WTC11 (cell line): Measurements from ENCODE around the gene PTPRN2. TPM values are rescaled to one million over a fixed set of nuclear protein-coding genes. Genes with fewer than 3 reads are reported as not detected.

Source experiments
- ATAC-seq: fragments of 200-7000 bp; cut with Tn5 transposase; 2 replicates; pipeline ENCODE4 v1.10.0; 2021; ENCODE audit warnings: mild to moderate bottlenecking, moderate library complexity
- CTCF ChIA-PET: fragments of 300-600 bp; sonication (Branson Sonifier 250); formaldehyde crosslinking; loops from one replicate; lab custom pipeline; 2021; ENCODE audit warnings: antibody characterized with exemption; lab: Charles Lee
- POLR2A ChIA-PET: fragments of 350-600 bp; sonication (Branson Sonifier 250); formaldehyde crosslinking; loops from one replicate; lab custom pipeline; 2021; ENCODE audit warnings: antibody characterized with exemption; lab: Charles Lee
- DNase-seq: peaks from one replicate; pipeline ENCODE4 v3.0.0; 2021; ENCODE audit warnings: low spot score
- H3K27ac Mint-ChIP-seq: 2 replicates; pipeline ENCODE4 v1.8.0; 2021; ENCODE audit warnings: mixed read lengths
- H3K27me3 Mint-ChIP-seq: 2 replicates; pipeline ENCODE4 v1.8.0; 2021; ENCODE audit warnings: low read depth, mild to moderate bottlenecking, moderate library complexity, mixed read lengths
- H3K36me3 Mint-ChIP-seq: 2 replicates; pipeline ENCODE4 v1.8.0; 2021; ENCODE audit warnings: mixed read lengths
- H3K4me1 Mint-ChIP-seq: 2 replicates; pipeline ENCODE4 v1.8.0; 2022; ENCODE audit warnings: mixed read lengths
- H3K4me3 Mint-ChIP-seq: 2 replicates; pipeline ENCODE4 v1.8.0; 2021; ENCODE audit warnings: mild to moderate bottlenecking, moderate library complexity, mixed read lengths
- H3K9me3 Mint-ChIP-seq: 2 replicates; pipeline ENCODE4 v1.8.0; 2021; ENCODE audit warnings: mixed read lengths
- ATF3 ChIP-seq: sonication (generic); formaldehyde crosslinking; conservative IDR thresholded peaks from 2 replicates; pipeline ENCODE4 v1.8.1; 2022; ENCODE audit warnings: mild to moderate bottlenecking, missing genetic modification reagents
- E2F5 ChIP-seq: sonication (generic); formaldehyde crosslinking; IDR thresholded peaks from 2 replicates; pipeline ENCODE4 v1.8.1; 2022; ENCODE audit warnings: mild to moderate bottlenecking, moderate library complexity, missing genetic modification reagents
- ESRRA ChIP-seq: sonication (generic); formaldehyde crosslinking; IDR thresholded peaks from 2 replicates; pipeline ENCODE4 v1.8.1; 2022; ENCODE audit warnings: mild to moderate bottlenecking, missing genetic modification reagents, borderline replicate concordance
- GTF2I ChIP-seq: fragments of 250-450 bp; sonication (Bioruptor Pico); conservative IDR thresholded peaks from 2 replicates; pipeline ENCODE4 v1.4.0; 2021; ENCODE audit warnings: mild to moderate bottlenecking
- HMGXB4 ChIP-seq: sonication (generic); formaldehyde crosslinking; IDR thresholded peaks from 2 replicates; pipeline ENCODE4 v1.8.1; 2023; ENCODE audit warnings: mild to moderate bottlenecking, moderate library complexity, missing genetic modification reagents
- KAT7 ChIP-seq: sonication (generic); formaldehyde crosslinking; IDR thresholded peaks from 2 replicates; pipeline ENCODE4 v1.8.1; 2023; ENCODE audit warnings: missing genetic modification reagents, mild to moderate bottlenecking, borderline replicate concordance
- MLX ChIP-seq: sonication (generic); formaldehyde crosslinking; IDR thresholded peaks from 2 replicates; pipeline ENCODE4 v1.8.1; 2023; ENCODE audit warnings: mild to moderate bottlenecking, missing genetic modification reagents, moderate library complexity
- NR3C1 ChIP-seq: sonication (generic); formaldehyde crosslinking; conservative IDR thresholded peaks from 2 replicates; pipeline ENCODE4 v1.8.1; 2023; ENCODE audit warnings: low read depth, mild to moderate bottlenecking, missing genetic modification reagents
- PRDM15 ChIP-seq: sonication (generic); formaldehyde crosslinking; IDR thresholded peaks from 2 replicates; pipeline ENCODE4 v1.8.0; 2022; ENCODE audit warnings: missing genetic modification reagents
- RORB ChIP-seq: fragments of 250-450 bp; sonication (Bioruptor Pico); IDR thresholded peaks from 2 replicates; pipeline ENCODE4 v1.9.0; 2021; ENCODE audit warnings: mild to moderate bottlenecking
- SP1 ChIP-seq: sonication (generic); formaldehyde crosslinking; conservative IDR thresholded peaks from 2 replicates; pipeline ENCODE4 v1.8.1; 2022; ENCODE audit warnings: missing genetic modification reagents
- TEAD4 ChIP-seq: sonication (generic); formaldehyde crosslinking; IDR thresholded peaks from 2 replicates; pipeline ENCODE4 v1.8.0; 2022; ENCODE audit warnings: mild to moderate bottlenecking, missing genetic modification reagents
- USF1 ChIP-seq: sonication (generic); formaldehyde crosslinking; IDR thresholded peaks from 2 replicates; pipeline ENCODE4 v1.8.0; 2022; ENCODE audit warnings: mild to moderate bottlenecking, missing genetic modification reagents
- ZBTB43 ChIP-seq: sonication (generic); formaldehyde crosslinking; IDR thresholded peaks from 2 replicates; pipeline ENCODE4 v1.8.1; 2023; ENCODE audit warnings: mild to moderate bottlenecking, missing genetic modification reagents
- ZNF423 ChIP-seq: fragments of 250-450 bp; sonication (Bioruptor Pico); IDR thresholded peaks from 2 replicates; pipeline ENCODE4 v2.1.2; 2022; ENCODE audit warnings: mild to moderate bottlenecking, moderate library complexity
- ZNF512 ChIP-seq: sonication (generic); formaldehyde crosslinking; IDR thresholded peaks from 2 replicates; pipeline ENCODE4 v1.8.1; 2022; ENCODE audit warnings: missing genetic modification reagents, borderline replicate concordance
- total RNA-seq: library from RNA; stranded (reverse); gene quantifications from 3 replicates; pipeline ENCODE4 v1.2.3, GENCODE V29; 2021

PTPRN2 gene
- total RNA-seq, 1 experiment from 2014 or later: 4.7 TPM

- H3K4me1 Mint-ChIP-seq: no peaks in the 10 kb centered on the region
- peaks cover 7% of the 10 kb centered on the region for H3K27me3 Mint-ChIP-seq
- H3K4me3 Mint-ChIP-seq: no peak overlapping the region
- H3K27ac Mint-ChIP-seq: no peak overlapping the region
- ChIA-PET CTCF (no interaction called here), POLR2A (no interaction called here)
- peaks cover 24% of the 10 kb centered on the region for H3K9me3 Mint-ChIP-seq
- peaks cover 10% of the 10 kb centered on the region for H3K36me3 Mint-ChIP-seq
- DNase-seq: no peak
- ATAC-seq: no peak
- TF ChIP-seq HMGXB4 (CRISPR knock-in tag) (no peak), ESRRA (CRISPR knock-in tag) (no peak), SP1 (no peak), NR3C1 (CRISPR knock-in tag) (no peak), E2F5 (CRISPR knock-in tag) (no peak), USF1 (CRISPR knock-in tag) (no peak), ZNF423 (CRISPR knock-in tag) (no peak), RORB (CRISPR knock-in tag) (no peak)
Observed at GRCh38 chr7:158516524-158516923, 71.1 kb downstream of the PTPRN2 start.

GRCh38 chr7:158512869-158513268 lies 74.8 kb downstream of the PTPRN2 start:
- POLR2A ChIA-PET: no interaction called here
- Mint-ChIP-seq H3K36me3 (peaks cover 15% of the 10 kb centered on the region), H3K4me1 (no peaks in the 10 kb centered on the region), H3K4me3 (no peak overlapping the region), H3K9me3 (peaks cover 28% of the 10 kb centered on the region), H3K27ac (no peak overlapping the region), H3K27me3 (peaks cover 10% of the 10 kb centered on the region)
- no peak for DNase-seq
- TF ChIP-seq GTF2I (CRISPR knock-in tag) (no peak), ATF3 (CRISPR knock-in tag) (no peak)
- CTCF ChIA-PET: no interaction called here
- ATAC-seq: no peak

- Mint-ChIP-seq H3K27me3 (peaks cover 10% of the 10 kb centered on the region), H3K36me3 (peaks cover 15% of the 10 kb centered on the region), H3K4me1 (no peaks in the 10 kb centered on the region), H3K27ac (no peak overlapping the region), H3K9me3 (peaks cover 28% of the 10 kb centered on the region), H3K4me3 (no peak overlapping the region)
- ATAC-seq: no peak
- no peak for DNase-seq
- TF ChIP-seq KAT7: no peak
- POLR2A ChIA-PET: no interaction called here
- CTCF ChIA-PET: no interaction called here
Observed at GRCh38 chr7:158512042-158512441, 75.6 kb downstream of the PTPRN2 start.

GRCh38 chr7:158508802-158509385 lies 78.7 kb downstream of the PTPRN2 start:
- ATAC-seq: no peak

More at GRCh38 chr7:158508802-158509385, 78.7 kb downstream of the PTPRN2 start:
- TF ChIP-seq TEAD4 (CRISPR knock-in tag) (no peak), PRDM15 (no peak), MLX (no peak), ZBTB43 (CRISPR knock-in tag) (no peak), ZNF512 (CRISPR knock-in tag) (no peak)
- Mint-ChIP-seq H3K27me3 (peaks cover 10% of the 10 kb centered on the region), H3K27ac (no peak overlapping the region), H3K4me1 (no peaks in the 10 kb centered on the region), H3K36me3 (peaks cover 17% of the 10 kb centered on the region), H3K9me3 (peaks cover 25% of the 10 kb centered on the region), H3K4me3 (no peak overlapping the region)
- DNase-seq: no peak
- ChIA-PET CTCF (no interaction called here), POLR2A (no interaction called here)
